Measurements from ENCODE around the gene KDELR1. TPM values are rescaled to one million over a fixed set of nuclear protein-coding genes. Genes with fewer than 3 reads are reported as not detected.

KDELR1 gene
- total and polyA plus RNA-seq, 9 of the 15 experiments (the other 6 are each of a cell fraction or from before 2014, with no cell fraction given), result 6.1 to 165 (median 58.5) TPM

DNA sequence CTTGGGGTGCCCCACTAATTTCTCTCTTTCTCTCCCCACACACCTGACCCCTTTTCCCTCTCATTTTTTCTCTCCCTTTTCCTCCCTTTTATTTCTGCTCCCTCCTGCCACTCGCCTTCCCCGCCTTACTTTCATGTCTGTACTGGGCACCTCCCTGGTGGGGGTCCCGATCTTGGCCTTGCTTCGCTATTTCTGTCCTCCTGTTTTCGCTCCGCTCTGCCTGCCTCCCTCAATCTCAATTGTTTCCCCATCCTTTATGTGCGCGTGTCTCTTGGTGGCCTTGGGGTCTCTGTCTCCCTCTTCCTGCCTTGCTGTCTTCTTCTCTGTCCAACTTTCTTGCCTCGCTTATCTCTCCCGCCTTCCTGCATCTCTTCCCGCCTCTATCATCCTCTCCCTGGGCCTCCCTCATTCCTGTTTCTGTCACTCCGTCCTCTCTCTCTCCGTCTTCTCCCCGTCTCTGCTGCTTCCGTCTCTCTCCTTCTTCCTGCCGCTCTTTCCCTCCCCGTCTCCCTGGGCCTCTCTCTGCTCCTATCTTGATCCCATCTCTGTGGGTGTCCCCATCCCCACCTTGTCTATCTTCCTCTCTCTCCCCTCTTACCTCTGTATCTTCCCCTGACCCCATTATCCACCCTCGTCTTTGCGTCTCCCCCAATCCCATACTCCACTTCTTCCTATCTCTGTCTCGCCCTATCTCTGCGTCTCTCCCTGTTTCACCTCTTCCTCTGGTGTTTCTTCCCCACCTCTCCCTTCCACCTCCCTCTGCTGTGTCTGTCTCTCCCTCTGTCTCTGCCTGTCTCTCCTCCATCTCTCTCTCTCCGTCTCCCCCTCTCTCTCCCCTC lies 6.1 kb upstream of the KDELR1 start (continued):
- peak; percentile 74 for TF ChIP-seq ARID1B (IDR thresholded peaks at IDR 0.05)
- TF ChIP-seq, protein P1, sequence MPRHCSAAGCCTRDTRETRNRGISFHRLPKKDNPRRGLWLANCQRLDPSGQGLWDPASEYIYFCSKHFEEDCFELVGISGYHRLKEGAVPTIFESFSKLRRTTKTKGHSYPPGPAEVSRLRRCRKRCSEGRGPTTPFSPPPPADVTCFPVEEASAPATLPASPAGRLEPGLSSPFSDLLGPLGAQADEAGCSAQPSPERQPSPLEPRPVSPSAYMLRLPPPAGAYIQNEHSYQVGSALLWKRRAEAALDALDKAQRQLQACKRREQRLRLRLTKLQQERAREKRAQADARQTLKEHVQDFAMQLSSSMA (CRISPR knock-in tag; IDR thresholded peaks at IDR 0.05), result no peak
- no peak for TF ChIP-seq HSF4 (CRISPR knock-in tag; IDR thresholded peaks at IDR 0.05; ENCODE audit: borderline replicate concordance)
- TF ChIP-seq RBBP5 (IDR thresholded peaks at IDR 0.05; ENCODE audit: borderline replicate concordance, insufficient read depth, low read length, poor library complexity, severe bottlenecking), result peak; percentile 12
- no peak for TF ChIP-seq BHLHE40 (IDR thresholded peaks at IDR 0.05; ENCODE audit: low read length)
- no peak for TF ChIP-seq MED1 (CRISPR knock-in tag; IDR thresholded peaks at IDR 0.05; ENCODE audit: borderline replicate concordance)
- TF ChIP-seq NFXL1 (CRISPR knock-in tag; IDR thresholded peaks at IDR 0.05), result no peak
- TF ChIP-seq, protein P2, sequence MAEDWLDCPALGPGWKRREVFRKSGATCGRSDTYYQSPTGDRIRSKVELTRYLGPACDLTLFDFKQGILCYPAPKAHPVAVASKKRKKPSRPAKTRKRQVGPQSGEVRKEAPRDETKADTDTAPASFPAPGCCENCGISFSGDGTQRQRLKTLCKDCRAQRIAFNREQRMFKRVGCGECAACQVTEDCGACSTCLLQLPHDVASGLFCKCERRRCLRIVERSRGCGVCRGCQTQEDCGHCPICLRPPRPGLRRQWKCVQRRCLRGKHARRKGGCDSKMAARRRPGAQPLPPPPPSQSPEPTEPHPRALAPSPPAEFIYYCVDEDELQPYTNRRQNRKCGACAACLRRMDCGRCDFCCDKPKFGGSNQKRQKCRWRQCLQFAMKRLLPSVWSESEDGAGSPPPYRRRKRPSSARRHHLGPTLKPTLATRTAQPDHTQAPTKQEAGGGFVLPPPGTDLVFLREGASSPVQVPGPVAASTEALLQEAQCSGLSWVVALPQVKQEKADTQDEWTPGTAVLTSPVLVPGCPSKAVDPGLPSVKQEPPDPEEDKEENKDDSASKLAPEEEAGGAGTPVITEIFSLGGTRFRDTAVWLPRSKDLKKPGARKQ (CRISPR knock-in tag; IDR thresholded peaks at IDR 0.05), result no peak
- TF ChIP-seq THRAP3 (IDR thresholded peaks at IDR 0.05; ENCODE audit: borderline replicate concordance), result peak; percentile 75
- no peak for TF ChIP-seq ELF2 (CRISPR knock-in tag; IDR thresholded peaks at IDR 0.05)
- TF ChIP-seq ARID2 (IDR thresholded peaks at IDR 0.05), result peak; percentile 72
- TF ChIP-seq ERF (CRISPR knock-in tag; IDR thresholded peaks at IDR 0.05), result no peak
- TF ChIP-seq GATAD2A (IDR thresholded peaks at IDR 0.05), result peak; percentile 34; the same call in 1 of the 2 replicates
- TF ChIP-seq, protein P3, sequence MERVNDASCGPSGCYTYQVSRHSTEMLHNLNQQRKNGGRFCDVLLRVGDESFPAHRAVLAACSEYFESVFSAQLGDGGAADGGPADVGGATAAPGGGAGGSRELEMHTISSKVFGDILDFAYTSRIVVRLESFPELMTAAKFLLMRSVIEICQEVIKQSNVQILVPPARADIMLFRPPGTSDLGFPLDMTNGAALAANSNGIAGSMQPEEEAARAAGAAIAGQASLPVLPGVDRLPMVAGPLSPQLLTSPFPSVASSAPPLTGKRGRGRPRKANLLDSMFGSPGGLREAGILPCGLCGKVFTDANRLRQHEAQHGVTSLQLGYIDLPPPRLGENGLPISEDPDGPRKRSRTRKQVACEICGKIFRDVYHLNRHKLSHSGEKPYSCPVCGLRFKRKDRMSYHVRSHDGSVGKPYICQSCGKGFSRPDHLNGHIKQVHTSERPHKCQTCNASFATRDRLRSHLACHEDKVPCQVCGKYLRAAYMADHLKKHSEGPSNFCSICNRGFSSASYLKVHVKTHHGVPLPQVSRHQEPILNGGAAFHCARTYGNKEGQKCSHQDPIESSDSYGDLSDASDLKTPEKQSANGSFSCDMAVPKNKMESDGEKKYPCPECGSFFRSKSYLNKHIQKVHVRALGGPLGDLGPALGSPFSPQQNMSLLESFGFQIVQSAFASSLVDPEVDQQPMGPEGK (CRISPR knock-in tag; IDR thresholded peaks at IDR 0.05; ENCODE audit: borderline replicate concordance), result no peak
- TF ChIP-seq ZNF76 (CRISPR knock-in tag; IDR thresholded peaks at IDR 0.05; ENCODE audit: borderline replicate concordance), result no peak
- TF ChIP-seq GATAD2B (IDR thresholded peaks at IDR 0.05; ENCODE audit: borderline replicate concordance), result no peak
- TF ChIP-seq DDX20 (tag; IDR thresholded peaks at IDR 0.05; ENCODE audit: low read depth), result no peak
- no peak for TF ChIP-seq KDM4B (IDR thresholded peaks at IDR 0.05; ENCODE audit: borderline replicate concordance in 2 of 2, low read depth in 1 of 2)
- TF ChIP-seq PTRF (tag; IDR thresholded peaks at IDR 0.05), result no peak
- 0 out of 4 replicates have a peak, but pooled peaks of 1 of the 2 experiments have one; percentile 38 for TF ChIP-seq TEAD1 (CRISPR knock-in tag; IDR thresholded peaks at IDR 0.05)
- TF ChIP-seq, protein P4, sequence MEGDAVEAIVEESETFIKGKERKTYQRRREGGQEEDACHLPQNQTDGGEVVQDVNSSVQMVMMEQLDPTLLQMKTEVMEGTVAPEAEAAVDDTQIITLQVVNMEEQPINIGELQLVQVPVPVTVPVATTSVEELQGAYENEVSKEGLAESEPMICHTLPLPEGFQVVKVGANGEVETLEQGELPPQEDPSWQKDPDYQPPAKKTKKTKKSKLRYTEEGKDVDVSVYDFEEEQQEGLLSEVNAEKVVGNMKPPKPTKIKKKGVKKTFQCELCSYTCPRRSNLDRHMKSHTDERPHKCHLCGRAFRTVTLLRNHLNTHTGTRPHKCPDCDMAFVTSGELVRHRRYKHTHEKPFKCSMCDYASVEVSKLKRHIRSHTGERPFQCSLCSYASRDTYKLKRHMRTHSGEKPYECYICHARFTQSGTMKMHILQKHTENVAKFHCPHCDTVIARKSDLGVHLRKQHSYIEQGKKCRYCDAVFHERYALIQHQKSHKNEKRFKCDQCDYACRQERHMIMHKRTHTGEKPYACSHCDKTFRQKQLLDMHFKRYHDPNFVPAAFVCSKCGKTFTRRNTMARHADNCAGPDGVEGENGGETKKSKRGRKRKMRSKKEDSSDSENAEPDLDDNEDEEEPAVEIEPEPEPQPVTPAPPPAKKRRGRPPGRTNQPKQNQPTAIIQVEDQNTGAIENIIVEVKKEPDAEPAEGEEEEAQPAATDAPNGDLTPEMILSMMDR (IDR thresholded peaks at IDR 0.05 in 2 of 3, conservative IDR thresholded peaks at IDR 0.05 in 1 of 3; ENCODE audit: insufficient read depth in 2 of 3, low read depth in 1 of 3, low read length in 3 of 3), result no peak
- TF ChIP-seq TCF7L2 (IDR thresholded peaks at IDR 0.05; ENCODE audit: low read depth, low read length), result no peak

Data from K562 (cell line).